HG03520 (cell line): ENCODE data around the gene HOTAIR.

Experiments used
- ATAC-seq: cut with Tn5 transposase; IDR thresholded peaks from one replicate; pipeline ENCODE4 v1.9.1; 2021; ENCODE audit warnings: mild to moderate bottlenecking, moderate library complexity; ENCODE audit not compliant: unreplicated experiment

The HOTAIR gene

GRCh38 chr12:53931844-53932581 is 42.7 kb downstream of the HOTAIR start:
- no peak for ATAC-seq

- ATAC-seq: no peak
Measured at GRCh38 chr12:53930591-53931255, 44.0 kb downstream of the HOTAIR start.

- no peak for ATAC-seq
Measured at GRCh38 chr12:53929527-53929926, 45.2 kb downstream of the HOTAIR start.

- no peak for ATAC-seq
Measured at GRCh38 chr12:53928054-53928835, 46.5 kb downstream of the HOTAIR start.

GRCh38 chr12:53927220-53928029 is 47.3 kb downstream of the HOTAIR start:
- ATAC-seq: no peak

GRCh38 chr12:53924521-53925405 is 50.0 kb downstream of the HOTAIR start:
- no peak for ATAC-seq

GRCh38 chr12:53916788-53917655 is 57.7 kb downstream of the HOTAIR start:
- no peak for ATAC-seq
